ENCODE measurements around the gene POU6F2. TPM values are rescaled to one million over a fixed set of nuclear protein-coding genes. Genes with fewer than 3 reads are reported as not detected.

Gene POU6F2
- total and polyA plus RNA-seq, 4 experiments from 2014 or later = not detected

DNA sequence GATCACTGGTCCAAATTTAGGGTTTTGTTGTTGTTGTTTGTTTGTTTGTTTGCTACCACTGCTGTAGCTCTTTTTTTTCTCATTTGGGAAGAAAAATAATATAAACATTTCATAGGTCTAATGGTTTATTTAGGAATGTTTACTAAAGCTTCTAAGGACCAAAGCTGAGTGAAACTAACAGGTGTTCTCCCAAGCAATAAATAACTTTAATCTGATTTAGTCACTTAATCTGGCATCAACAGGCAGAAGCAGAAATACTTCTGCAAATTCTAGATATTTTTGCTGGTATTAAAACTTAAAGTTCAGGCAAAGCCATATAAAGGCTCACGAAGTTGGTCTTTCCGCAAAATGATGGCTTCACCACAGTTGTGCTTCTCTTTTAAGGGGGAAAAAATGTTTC lies 444.0 kb downstream of the POU6F2 start:
- POLR2A ChIA-PET (ENCODE audit: partially characterized antibody) = no interaction called here
- Mint-ChIP-seq H3K4me1 (no peaks in the 10 kb centered on the region), H3K4me3 (no peak overlapping the region), H3K36me3 (no peaks in the 10 kb centered on the region), H3K27me3 (peaks cover 6 to 9% of the 10 kb centered on the region in 2 donors), H3K27ac (no peak overlapping the region), H3K9me3 (no peaks in the 10 kb centered on the region)
- H3K9me3 ChIP-seq (ENCODE audit: control insufficient read depth in 1 of 2, low read length in 2 of 2) = no peaks in the 10 kb centered on the region
- no peaks in the 10 kb centered on the region for H3K27me3 ChIP-seq (ENCODE audit: insufficient read depth, low read length)
- DNase-seq = no peak
- intact Hi-C loops (cut with micrococcal nuclease) = no loop called here
- H3K27ac ChIP-seq (ENCODE audit: low read depth, low read length) = no peak overlapping the region
- no peaks in the 10 kb centered on the region for H3K4me1 ChIP-seq (ENCODE audit: insufficient read depth, low read length)
- H3K4me3 ChIP-seq (ENCODE audit: low read length in 2 of 2) = no peak overlapping the region
- CTCF ChIA-PET (ENCODE audit: partially characterized antibody) = no interaction called here
- no peaks in the 10 kb centered on the region for H3K36me3 ChIP-seq (ENCODE audit: insufficient read depth, low read length)

- peaks cover 6 to 8% of the 10 kb centered on the region in 2 donors for H3K27me3 Mint-ChIP-seq
- no peaks in the 10 kb centered on the region for H3K36me3 Mint-ChIP-seq
- Histone ChIP-seq H3K27ac (ENCODE audit: low read depth, low read length) (no peak overlapping the region), H3K4me3 (ENCODE audit: low read length in 2 of 2) (no peak overlapping the region), H3K27me3 (ENCODE audit: insufficient read depth, low read length) (no peaks in the 10 kb centered on the region), H3K36me3 (ENCODE audit: insufficient read depth, low read length) (no peaks in the 10 kb centered on the region), H3K4me1 (ENCODE audit: insufficient read depth, low read length) (no peaks in the 10 kb centered on the region), H3K9me3 (ENCODE audit: control insufficient read depth in 1 of 2, low read length in 2 of 2) (no peaks in the 10 kb centered on the region)
- H3K9me3 Mint-ChIP-seq = no peaks in the 10 kb centered on the region
- POLR2A ChIA-PET (ENCODE audit: partially characterized antibody) = no interaction called here
- intact Hi-C loops (cut with micrococcal nuclease) = no loop called here
- CTCF ChIA-PET (ENCODE audit: partially characterized antibody) = no interaction called here
- no peak overlapping the region for H3K27ac Mint-ChIP-seq
- no peak for DNase-seq
- H3K4me3 Mint-ChIP-seq = no peak overlapping the region
- H3K4me1 Mint-ChIP-seq = no peaks in the 10 kb centered on the region
These were observed 450.5 kb downstream of the POU6F2 start for GRCh38 chr7:39428221-39428620.

GRCh38 chr7:39429421-39429820 lies 451.7 kb downstream of the POU6F2 start:
- ChIA-PET POLR2A (ENCODE audit: partially characterized antibody) (no interaction called here), CTCF (ENCODE audit: partially characterized antibody) (no interaction called here)
- Mint-ChIP-seq H3K9me3 (peaks cover 0 to 2% (median 0%) of the 10 kb centered on the region in 8 donors), H3K4me3 (no peak overlapping the region), H3K27me3 (peaks cover 4 to 8% of the 10 kb centered on the region in 2 donors), H3K4me1 (no peaks in the 10 kb centered on the region), H3K27ac (no peak overlapping the region), H3K36me3 (no peaks in the 10 kb centered on the region)
- Histone ChIP-seq H3K4me1 (ENCODE audit: insufficient read depth, low read length) (no peaks in the 10 kb centered on the region), H3K27me3 (ENCODE audit: insufficient read depth, low read length) (no peaks in the 10 kb centered on the region), H3K27ac (ENCODE audit: low read depth, low read length) (no peak overlapping the region), H3K36me3 (ENCODE audit: insufficient read depth, low read length) (no peaks in the 10 kb centered on the region), H3K9me3 (ENCODE audit: control insufficient read depth in 1 of 2, low read length in 2 of 2) (no peaks in the 10 kb centered on the region), H3K4me3 (ENCODE audit: low read length in 2 of 2) (no peak overlapping the region)
- intact Hi-C loops (cut with micrococcal nuclease) = no loop called here
- no peak for DNase-seq

DNA sequence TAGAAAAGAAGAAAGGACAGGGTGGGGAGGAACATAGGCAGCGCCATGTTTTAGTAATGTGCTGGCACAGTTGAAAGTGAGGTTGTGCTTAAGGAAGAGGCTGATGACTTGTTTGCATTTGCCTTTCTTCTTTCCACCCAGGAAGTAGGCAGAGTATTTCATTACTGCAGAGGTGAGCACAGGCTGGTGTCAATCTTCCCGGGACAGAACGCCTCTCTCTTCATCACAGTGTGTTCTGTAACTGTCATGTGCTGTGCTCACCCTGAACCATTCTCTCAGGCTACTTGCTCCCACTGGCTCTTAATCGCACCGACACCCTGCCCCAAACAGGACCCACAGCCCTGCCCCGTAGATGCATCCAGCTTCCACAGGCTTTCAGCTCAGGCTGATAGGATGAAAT lies 452.7 kb downstream of the POU6F2 start:
- DNase-seq = no peak
- H3K9me3 Mint-ChIP-seq = peaks cover 0 to 6% (median 0%) of the 10 kb centered on the region in 8 donors
- intact Hi-C loops (cut with micrococcal nuclease) = no loop called here
- no peak overlapping the region for H3K4me3 ChIP-seq (ENCODE audit: low read length in 2 of 2)
- no peak overlapping the region for H3K4me3 Mint-ChIP-seq
- H3K36me3 Mint-ChIP-seq = no peaks in the 10 kb centered on the region
- no peaks in the 10 kb centered on the region for H3K9me3 ChIP-seq (ENCODE audit: control insufficient read depth in 1 of 2, low read length in 2 of 2)
- peaks cover 4 to 6% of the 10 kb centered on the region in 2 donors for H3K27me3 Mint-ChIP-seq
- no peak overlapping the region for H3K27ac ChIP-seq (ENCODE audit: low read depth, low read length)
- ChIA-PET CTCF (ENCODE audit: partially characterized antibody) (no interaction called here), POLR2A (ENCODE audit: partially characterized antibody) (no interaction called here)
- H3K36me3 ChIP-seq (ENCODE audit: insufficient read depth, low read length) = no peaks in the 10 kb centered on the region
- no peaks in the 10 kb centered on the region for H3K4me1 Mint-ChIP-seq
- no peaks in the 10 kb centered on the region for H3K4me1 ChIP-seq (ENCODE audit: insufficient read depth, low read length)
- no peak overlapping the region for H3K27ac Mint-ChIP-seq
- no peaks in the 10 kb centered on the region for H3K27me3 ChIP-seq (ENCODE audit: insufficient read depth, low read length)

DNA sequence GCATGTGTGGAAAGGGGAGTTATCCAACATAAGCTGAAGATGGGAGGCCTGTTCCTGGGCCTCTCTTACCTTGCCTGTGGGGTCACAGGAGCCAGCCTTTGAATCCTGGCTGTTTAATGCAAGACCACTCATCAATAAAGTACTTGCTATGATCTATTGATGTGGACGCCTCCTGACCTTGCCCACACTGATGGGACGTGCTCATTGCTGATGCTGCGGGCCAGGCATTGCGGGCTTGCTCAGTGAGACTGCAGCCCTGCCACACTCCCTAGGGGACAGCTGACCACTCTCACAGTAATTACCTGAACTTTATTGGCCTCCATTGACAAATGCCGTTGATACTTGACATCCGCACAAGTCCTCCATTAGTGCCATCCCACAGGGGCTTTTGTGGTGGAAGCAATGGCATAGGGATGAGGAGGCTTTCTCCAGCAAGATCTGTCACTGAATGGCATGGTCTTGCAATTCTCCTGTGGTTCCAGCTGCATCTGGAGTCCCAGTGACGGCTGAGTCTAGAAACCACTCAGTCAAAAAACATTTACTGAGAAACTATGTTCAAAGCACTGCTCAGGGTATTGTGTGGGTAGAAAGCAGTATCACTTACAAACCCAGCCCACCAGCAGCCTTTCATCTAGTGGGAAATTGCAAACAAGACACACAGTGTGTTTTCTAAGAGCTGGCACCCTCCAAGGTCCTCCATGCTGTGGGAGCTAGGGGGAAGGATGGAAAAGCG lies 453.4 kb downstream of the POU6F2 start:
- Mint-ChIP-seq H3K4me3 (no peak overlapping the region), H3K36me3 (no peaks in the 10 kb centered on the region), H3K9me3 (peaks cover 0 to 6% (median 0%) of the 10 kb centered on the region in 8 donors), H3K27me3 (peaks cover 4 to 6% of the 10 kb centered on the region in 2 donors), H3K4me1 (no peaks in the 10 kb centered on the region), H3K27ac (no peak overlapping the region)
- CTCF ChIA-PET (ENCODE audit: partially characterized antibody) = no interaction called here
- POLR2A ChIA-PET (ENCODE audit: partially characterized antibody) = no interaction called here
- Histone ChIP-seq H3K27ac (ENCODE audit: low read depth, low read length) (no peak overlapping the region), H3K27me3 (ENCODE audit: insufficient read depth, low read length) (no peaks in the 10 kb centered on the region), H3K4me3 (ENCODE audit: low read length in 2 of 2) (no peak overlapping the region), H3K4me1 (ENCODE audit: insufficient read depth, low read length) (no peaks in the 10 kb centered on the region), H3K9me3 (ENCODE audit: control insufficient read depth in 1 of 2, low read length in 2 of 2) (no peaks in the 10 kb centered on the region), H3K36me3 (ENCODE audit: insufficient read depth, low read length) (no peaks in the 10 kb centered on the region)
- DNase-seq = no peak
- intact Hi-C loops (cut with micrococcal nuclease) = no loop called here

DNA sequence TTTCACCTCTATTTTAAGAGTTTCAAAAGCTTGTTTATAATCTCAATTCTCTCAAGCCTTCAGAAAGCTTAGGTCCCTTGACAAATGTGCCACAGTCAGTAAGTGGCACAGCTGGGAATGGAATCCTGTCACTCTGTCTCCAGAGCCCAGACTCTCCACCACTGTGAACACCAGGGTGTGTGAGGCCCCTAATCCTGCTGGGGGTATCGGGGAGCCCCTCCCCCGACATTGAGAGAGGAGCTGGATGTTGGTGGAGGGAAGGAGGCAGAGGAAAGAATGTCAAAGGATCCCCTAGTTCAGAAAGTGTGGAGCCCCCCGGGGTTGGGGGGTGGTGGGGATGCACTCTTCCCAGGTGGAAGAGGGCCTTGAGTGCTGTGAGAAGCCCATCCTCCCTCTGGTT lies 454.7 kb downstream of the POU6F2 start:
- intact Hi-C loops (cut with micrococcal nuclease) = no loop called here
- Histone ChIP-seq H3K27ac (ENCODE audit: low read depth, low read length) (no peak overlapping the region), H3K4me1 (ENCODE audit: insufficient read depth, low read length) (no peaks in the 10 kb centered on the region), H3K36me3 (ENCODE audit: insufficient read depth, low read length) (no peaks in the 10 kb centered on the region), H3K4me3 (ENCODE audit: low read length in 2 of 2) (no peak overlapping the region), H3K27me3 (ENCODE audit: insufficient read depth, low read length) (no peaks in the 10 kb centered on the region), H3K9me3 (ENCODE audit: control insufficient read depth in 1 of 2, low read length in 2 of 2) (no peaks in the 10 kb centered on the region)
- Mint-ChIP-seq H3K27me3 (peaks cover 0 to 6% of the 10 kb centered on the region in 2 donors), H3K27ac (no peak overlapping the region), H3K4me1 (no peaks in the 10 kb centered on the region), H3K36me3 (no peaks in the 10 kb centered on the region), H3K4me3 (no peak overlapping the region), H3K9me3 (peaks cover 0 to 6% (median 0%) of the 10 kb centered on the region in 8 donors)
- ChIA-PET CTCF (ENCODE audit: partially characterized antibody) (no interaction called here), POLR2A (ENCODE audit: partially characterized antibody) (no interaction called here)
- no peak for DNase-seq

DNA sequence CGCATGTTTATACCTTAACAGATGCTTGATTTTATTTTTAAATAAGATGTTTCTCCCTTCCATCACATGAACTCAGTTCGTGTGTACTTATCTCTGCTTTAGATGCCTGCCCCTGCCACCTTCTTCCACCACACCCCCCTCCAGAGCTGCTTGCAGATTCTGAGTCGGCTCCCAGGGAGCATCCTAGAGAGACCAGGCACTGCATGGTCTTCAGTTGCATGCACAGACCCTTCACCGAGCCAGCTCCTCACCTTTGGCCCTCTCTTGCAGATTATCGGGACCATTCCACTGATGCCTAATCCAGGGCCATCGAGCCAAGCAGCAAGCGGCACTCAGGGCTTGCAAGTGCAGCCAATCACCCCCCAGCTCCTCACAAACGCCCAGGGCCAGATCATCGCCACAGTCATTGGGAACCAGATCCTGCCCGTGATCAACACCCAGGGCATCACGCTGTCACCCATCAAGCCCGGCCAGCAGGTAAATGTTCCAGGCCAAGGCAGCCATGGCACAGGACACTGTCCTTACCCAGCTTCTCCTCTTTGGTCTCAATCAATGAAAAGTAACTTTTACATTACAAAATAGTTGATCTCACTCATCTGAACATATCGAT lies 455.2 kb downstream of the POU6F2 start:
- H3K4me3 ChIP-seq (ENCODE audit: low read length in 2 of 2) = no peak overlapping the region
- H3K9me3 ChIP-seq (ENCODE audit: control insufficient read depth in 1 of 2, low read length in 2 of 2) = no peaks in the 10 kb centered on the region
- H3K36me3 Mint-ChIP-seq = no peaks in the 10 kb centered on the region
- intact Hi-C loops (cut with micrococcal nuclease) = no loop called here
- ChIA-PET POLR2A (ENCODE audit: partially characterized antibody) (no interaction called here), CTCF (ENCODE audit: partially characterized antibody) (no interaction called here)
- no peak overlapping the region for H3K4me3 Mint-ChIP-seq
- H3K27ac ChIP-seq (ENCODE audit: low read depth, low read length) = no peak overlapping the region
- no peaks in the 10 kb centered on the region for H3K27me3 ChIP-seq (ENCODE audit: insufficient read depth, low read length)
- H3K9me3 Mint-ChIP-seq = peaks cover 0 to 6% (median 0%) of the 10 kb centered on the region in 8 donors
- no peak for DNase-seq
- H3K4me1 ChIP-seq (ENCODE audit: insufficient read depth, low read length) = no peaks in the 10 kb centered on the region
- H3K4me1 Mint-ChIP-seq = no peaks in the 10 kb centered on the region
- peaks cover 2 to 6% of the 10 kb centered on the region in 2 donors for H3K27me3 Mint-ChIP-seq
- no peaks in the 10 kb centered on the region for H3K36me3 ChIP-seq (ENCODE audit: insufficient read depth, low read length)
- no peak overlapping the region for H3K27ac Mint-ChIP-seq

Measured in CD4-positive, alpha-beta memory T cell (primary cell).